Measurements from ENCODE around the gene NCK2. TPM values are rescaled to one million over a fixed set of nuclear protein-coding genes. Genes with fewer than 3 reads are reported as not detected.

NCK2 gene
- polyA plus RNA-seq, 1 experiment: 20.5 TPM

DNA sequence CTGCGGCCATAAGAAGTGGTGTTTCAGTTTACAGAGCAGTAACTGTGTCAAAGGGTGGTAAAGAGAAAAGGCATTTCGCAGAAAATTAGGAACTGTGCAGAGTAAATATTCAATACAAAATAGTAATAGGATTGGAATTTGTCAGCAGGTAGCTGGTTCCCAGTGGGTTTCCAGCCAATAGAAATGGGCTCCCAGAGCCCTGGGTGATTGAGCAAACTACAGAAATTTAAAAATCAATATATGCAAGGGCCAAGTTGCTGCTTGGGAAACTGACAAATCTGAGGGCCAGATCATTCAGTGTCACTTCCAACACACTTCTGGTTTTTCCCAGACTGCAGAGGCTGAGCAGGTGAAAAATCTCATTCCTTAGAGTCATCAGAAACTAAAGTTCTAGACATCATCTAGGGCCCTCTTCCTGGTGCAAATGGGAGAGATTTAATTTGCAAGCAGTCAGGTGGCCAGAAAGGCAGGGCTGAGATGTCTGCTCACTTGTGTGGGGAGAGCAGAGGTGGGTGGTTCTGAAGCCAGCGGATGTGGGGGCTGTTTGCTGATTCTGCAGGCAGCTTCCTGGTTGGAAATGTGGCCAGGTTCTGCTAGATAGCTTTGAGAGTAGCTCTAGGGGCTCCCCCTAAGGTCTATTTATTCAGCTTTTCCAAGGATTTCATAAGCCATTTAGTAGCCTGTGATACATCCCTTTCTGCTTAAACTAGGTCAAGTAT lies 182.4 kb downstream of the NCK2 start:
- Histone ChIP-seq H3K27ac (ENCODE audit: low read depth, low read length) (no peak overlapping the region), H3K27me3 (ENCODE audit: control insufficient read depth, insufficient read depth, low read length) (peaks cover 7% of the 10 kb centered on the region), H3K4me3 (ENCODE audit: low read depth, low read length) (no peak overlapping the region), H3K9me3 (ENCODE audit: control insufficient read depth, insufficient read depth, low read length) (no peaks in the 10 kb centered on the region)
- TF ChIP-seq, protein P1, sequence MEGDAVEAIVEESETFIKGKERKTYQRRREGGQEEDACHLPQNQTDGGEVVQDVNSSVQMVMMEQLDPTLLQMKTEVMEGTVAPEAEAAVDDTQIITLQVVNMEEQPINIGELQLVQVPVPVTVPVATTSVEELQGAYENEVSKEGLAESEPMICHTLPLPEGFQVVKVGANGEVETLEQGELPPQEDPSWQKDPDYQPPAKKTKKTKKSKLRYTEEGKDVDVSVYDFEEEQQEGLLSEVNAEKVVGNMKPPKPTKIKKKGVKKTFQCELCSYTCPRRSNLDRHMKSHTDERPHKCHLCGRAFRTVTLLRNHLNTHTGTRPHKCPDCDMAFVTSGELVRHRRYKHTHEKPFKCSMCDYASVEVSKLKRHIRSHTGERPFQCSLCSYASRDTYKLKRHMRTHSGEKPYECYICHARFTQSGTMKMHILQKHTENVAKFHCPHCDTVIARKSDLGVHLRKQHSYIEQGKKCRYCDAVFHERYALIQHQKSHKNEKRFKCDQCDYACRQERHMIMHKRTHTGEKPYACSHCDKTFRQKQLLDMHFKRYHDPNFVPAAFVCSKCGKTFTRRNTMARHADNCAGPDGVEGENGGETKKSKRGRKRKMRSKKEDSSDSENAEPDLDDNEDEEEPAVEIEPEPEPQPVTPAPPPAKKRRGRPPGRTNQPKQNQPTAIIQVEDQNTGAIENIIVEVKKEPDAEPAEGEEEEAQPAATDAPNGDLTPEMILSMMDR (IDR thresholded peaks at IDR 0.05; ENCODE audit: low read depth, low read length): no peak
- DNase-seq (ENCODE audit: low read depth, low spot score): no peak
- ChIA-PET CTCF (no interaction called here), POLR2A (no interaction called here)

DNA sequence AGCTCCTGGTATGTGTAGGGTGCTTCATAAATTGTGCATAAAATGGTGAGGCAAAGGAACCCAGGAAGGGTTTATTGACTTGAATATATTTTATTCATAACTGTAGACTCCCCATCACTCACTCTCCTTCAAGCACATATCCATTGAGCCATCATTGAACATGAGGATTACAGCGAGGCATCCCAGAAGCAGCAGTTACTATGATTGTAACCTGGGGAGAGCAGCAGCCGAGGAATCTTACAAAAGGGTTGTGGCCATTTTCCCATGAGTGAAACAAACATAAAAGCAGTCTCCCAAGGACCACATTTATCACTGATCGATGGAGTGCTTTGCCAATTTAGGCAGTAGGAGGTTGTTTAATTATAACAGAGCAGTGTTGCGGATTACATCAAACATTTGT lies 183.4 kb downstream of the NCK2 start:
- Histone ChIP-seq H3K4me3 (ENCODE audit: low read depth, low read length) (no peak overlapping the region), H3K9me3 (ENCODE audit: control insufficient read depth, insufficient read depth, low read length) (no peaks in the 10 kb centered on the region), H3K27ac (ENCODE audit: low read depth, low read length) (no peak overlapping the region), H3K27me3 (ENCODE audit: control insufficient read depth, insufficient read depth, low read length) (peaks cover 7% of the 10 kb centered on the region)
- TF ChIP-seq, protein P1 (IDR thresholded peaks at IDR 0.05; ENCODE audit: low read depth, low read length): no peak
- no peak for DNase-seq (ENCODE audit: low read depth, low spot score)
- ChIA-PET CTCF (no interaction called here), POLR2A (no interaction called here)

DNA sequence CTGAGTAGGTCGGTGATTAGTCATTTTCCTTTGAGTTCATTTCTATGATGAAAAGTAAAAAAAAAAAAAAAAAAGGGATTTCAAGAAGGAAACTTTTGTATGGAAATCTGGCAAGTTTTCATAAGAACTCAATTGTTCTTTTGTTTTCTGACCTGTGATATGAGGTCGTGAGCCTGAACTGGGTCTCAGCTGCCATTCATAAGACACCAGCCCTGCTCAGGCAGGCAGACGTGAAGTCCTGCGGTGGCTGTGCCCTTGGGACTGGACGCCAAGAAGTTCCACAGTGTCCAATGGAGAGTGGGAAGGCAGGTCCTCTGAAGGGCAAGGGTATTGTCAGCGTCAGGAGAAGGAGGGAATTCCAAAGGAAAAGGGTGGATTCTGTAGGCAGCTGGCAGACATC lies 183.9 kb downstream of the NCK2 start:
- Histone ChIP-seq H3K9me3 (ENCODE audit: control insufficient read depth, insufficient read depth, low read length) (no peaks in the 10 kb centered on the region), H3K27ac (ENCODE audit: low read depth, low read length) (no peak overlapping the region), H3K27me3 (ENCODE audit: control insufficient read depth, insufficient read depth, low read length) (peaks cover 7% of the 10 kb centered on the region), H3K4me3 (ENCODE audit: low read depth, low read length) (no peak overlapping the region)
- ChIA-PET CTCF (interaction anchor here (0.6 kb wide), 1 partner anchor 16 kb away, joined by 9 read pairs; no protein-coding TSS in a partner anchor), POLR2A (no interaction called here)
- no peak for DNase-seq (ENCODE audit: low read depth, low spot score)
- TF ChIP-seq, protein P1 (IDR thresholded peaks at IDR 0.05; ENCODE audit: low read depth, low read length): no peak

DNA sequence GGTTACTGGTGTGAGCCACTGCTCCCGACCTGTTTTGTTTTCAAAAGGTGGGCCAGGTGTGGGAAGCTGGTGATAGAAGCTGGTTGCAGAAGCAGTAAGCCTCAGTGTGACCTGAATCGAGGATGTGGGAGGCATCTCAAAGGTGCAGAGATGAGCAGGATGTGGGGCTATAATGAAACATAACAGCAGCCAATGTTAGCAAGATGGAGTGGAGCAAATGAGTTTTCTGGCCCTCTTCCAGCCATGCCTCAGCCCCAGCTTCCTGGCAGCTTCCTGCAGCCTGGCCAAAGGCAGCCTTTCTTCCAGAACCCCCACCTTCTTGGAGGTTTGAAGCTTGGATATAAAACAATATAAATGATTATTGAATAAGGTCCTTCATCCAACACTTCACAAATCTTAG lies 184.8 kb downstream of the NCK2 start:
- POLR2A ChIA-PET: no interaction called here
- TF ChIP-seq, protein P1 (IDR thresholded peaks at IDR 0.05; ENCODE audit: low read depth, low read length): no peak
- Histone ChIP-seq H3K4me3 (ENCODE audit: low read depth, low read length) (no peak overlapping the region), H3K9me3 (ENCODE audit: control insufficient read depth, insufficient read depth, low read length) (no peaks in the 10 kb centered on the region), H3K27ac (ENCODE audit: low read depth, low read length) (no peak overlapping the region), H3K27me3 (ENCODE audit: control insufficient read depth, insufficient read depth, low read length) (peaks cover 8% of the 10 kb centered on the region)
- CTCF ChIA-PET: interaction anchor here (0.7 kb wide), 1 partner anchor 634 kb away, joined by 4 read pairs; no protein-coding TSS in a partner anchor
- no peak for DNase-seq (ENCODE audit: low read depth, low spot score)

DNA sequence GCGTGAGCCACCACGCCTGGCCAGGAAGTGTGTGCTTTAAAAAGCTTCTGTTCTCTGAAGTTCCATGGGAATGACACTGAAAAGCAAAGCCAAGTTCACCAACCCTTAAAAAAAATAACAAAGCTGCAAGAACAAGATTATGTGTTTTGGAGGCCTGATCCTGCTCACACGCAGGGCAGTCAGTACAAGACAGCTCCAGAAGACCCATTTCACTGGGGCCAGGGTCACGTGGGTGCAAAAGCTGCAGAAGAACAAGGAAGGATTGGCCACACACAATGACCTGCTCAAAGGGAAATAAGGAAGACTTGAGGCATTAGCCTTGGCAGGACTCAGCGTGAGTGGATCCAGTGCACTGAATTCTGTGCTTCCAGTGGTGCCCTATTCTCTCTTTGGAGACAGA lies 187.9 kb downstream of the NCK2 start:
- ChIA-PET CTCF (no interaction called here), POLR2A (no interaction called here)
- H3K27me3 ChIP-seq (ENCODE audit: control insufficient read depth, insufficient read depth, low read length): peaks cover 7% of the 10 kb centered on the region
- no peak overlapping the region for H3K27ac ChIP-seq (ENCODE audit: low read depth, low read length)
- no peak for DNase-seq (ENCODE audit: low read depth, low spot score)
- no peaks in the 10 kb centered on the region for H3K9me3 ChIP-seq (ENCODE audit: control insufficient read depth, insufficient read depth, low read length)
- no peak overlapping the region for H3K4me3 ChIP-seq (ENCODE audit: low read depth, low read length)
- TF ChIP-seq, protein P1 (IDR thresholded peaks at IDR 0.05; ENCODE audit: low read depth, low read length): no peak
